ENCODE data around the gene TRPC4. TPM values are rescaled to one million over a fixed set of nuclear protein-coding genes. Genes with fewer than 3 reads are reported as not detected.

Gene TRPC4
- total and polyA plus RNA-seq, 7 donors, result 0.03 to 0.59 (median 0.08) TPM

DNA sequence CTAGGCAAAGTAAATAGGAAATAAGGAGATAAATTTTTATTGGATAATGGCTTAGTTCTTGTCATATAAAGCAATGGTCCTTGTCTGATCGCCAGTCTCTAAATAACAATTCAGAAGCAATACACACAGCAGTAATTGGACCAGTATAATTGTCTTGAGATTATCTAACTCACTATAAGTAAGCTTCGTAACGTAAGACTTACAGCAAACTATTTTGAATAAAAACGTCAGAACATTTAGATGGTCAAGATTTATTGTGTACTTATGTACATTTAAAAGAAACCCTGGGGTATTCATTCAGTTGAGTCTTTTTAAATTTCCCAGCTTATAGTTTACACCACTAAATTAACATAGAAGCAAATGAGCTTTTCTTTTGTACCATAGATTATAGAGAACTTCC lies 20.2 kb upstream of the TRPC4 start:
- no peaks in the 10 kb centered on the region for H3K36me3 ChIP-seq (ENCODE audit: insufficient read depth in 1 of 2, low read depth in 1 of 2)
- H3K9me3 ChIP-seq, result no peaks in the 10 kb centered on the region
- intact Hi-C loops (cut with DNase I), result no loop called here
- ATAC-seq (no peak), DNase-seq (no peak)
- H3K27ac ChIP-seq, result no peak overlapping the region
- WGBS, 3 donors, result 63 to 65% (median 63%) methylated on average over 4 of the region's 4 CpGs
- TF ChIP-seq, protein P1, sequence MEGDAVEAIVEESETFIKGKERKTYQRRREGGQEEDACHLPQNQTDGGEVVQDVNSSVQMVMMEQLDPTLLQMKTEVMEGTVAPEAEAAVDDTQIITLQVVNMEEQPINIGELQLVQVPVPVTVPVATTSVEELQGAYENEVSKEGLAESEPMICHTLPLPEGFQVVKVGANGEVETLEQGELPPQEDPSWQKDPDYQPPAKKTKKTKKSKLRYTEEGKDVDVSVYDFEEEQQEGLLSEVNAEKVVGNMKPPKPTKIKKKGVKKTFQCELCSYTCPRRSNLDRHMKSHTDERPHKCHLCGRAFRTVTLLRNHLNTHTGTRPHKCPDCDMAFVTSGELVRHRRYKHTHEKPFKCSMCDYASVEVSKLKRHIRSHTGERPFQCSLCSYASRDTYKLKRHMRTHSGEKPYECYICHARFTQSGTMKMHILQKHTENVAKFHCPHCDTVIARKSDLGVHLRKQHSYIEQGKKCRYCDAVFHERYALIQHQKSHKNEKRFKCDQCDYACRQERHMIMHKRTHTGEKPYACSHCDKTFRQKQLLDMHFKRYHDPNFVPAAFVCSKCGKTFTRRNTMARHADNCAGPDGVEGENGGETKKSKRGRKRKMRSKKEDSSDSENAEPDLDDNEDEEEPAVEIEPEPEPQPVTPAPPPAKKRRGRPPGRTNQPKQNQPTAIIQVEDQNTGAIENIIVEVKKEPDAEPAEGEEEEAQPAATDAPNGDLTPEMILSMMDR (IDR thresholded peaks at IDR 0.05), result no peak
- no peaks in the 10 kb centered on the region for H3K4me1 ChIP-seq
- H3K4me3 ChIP-seq, result no peak overlapping the region
- H3K27me3 ChIP-seq (ENCODE audit: insufficient read depth in 3 of 3, low read length in 2 of 3), result peaks cover 0 to 2% (median 0%) of the 10 kb centered on the region in 3 donors

GRCh38 chr13:37889102-37889501 lies 19.5 kb upstream of the TRPC4 start:
- Histone ChIP-seq H3K9me3 (no peaks in the 10 kb centered on the region), H3K4me3 (no peak overlapping the region), H3K36me3 (ENCODE audit: insufficient read depth in 1 of 2, low read depth in 1 of 2) (no peaks in the 10 kb centered on the region), H3K27me3 (ENCODE audit: insufficient read depth in 3 of 3, low read length in 2 of 3) (peaks cover 0 to 2% (median 0%) of the 10 kb centered on the region in 3 donors), H3K27ac (no peak overlapping the region), H3K4me1 (no peaks in the 10 kb centered on the region)
- TF ChIP-seq, protein P1 (IDR thresholded peaks at IDR 0.05), result no peak
- ATAC-seq (no peak), DNase-seq (no peak)
- intact Hi-C loops (cut with DNase I), result no loop called here
- WGBS, 3 donors, result 70 to 78% (median 77%) methylated on average over 2 of the region's 2 CpGs

GRCh38 chr13:37886879-37887278 lies 17.3 kb upstream of the TRPC4 start:
- H3K9me3 ChIP-seq, result no peaks in the 10 kb centered on the region
- TF ChIP-seq, protein P1 (IDR thresholded peaks at IDR 0.05), result no peak
- intact Hi-C loops (cut with DNase I), result no loop called here
- no peaks in the 10 kb centered on the region for H3K4me1 ChIP-seq
- ATAC-seq (no peak), DNase-seq (no peak)
- no peak overlapping the region for H3K4me3 ChIP-seq
- no peaks in the 10 kb centered on the region for H3K36me3 ChIP-seq (ENCODE audit: insufficient read depth in 1 of 2, low read depth in 1 of 2)
- H3K27ac ChIP-seq, result no peak overlapping the region
- WGBS, 3 donors, result 66 to 77% (median 70%) methylated on average over 4 of the region's 4 CpGs
- H3K27me3 ChIP-seq (ENCODE audit: insufficient read depth in 3 of 3, low read length in 2 of 3), result peaks cover 0 to 2% (median 0%) of the 10 kb centered on the region in 3 donors

DNA sequence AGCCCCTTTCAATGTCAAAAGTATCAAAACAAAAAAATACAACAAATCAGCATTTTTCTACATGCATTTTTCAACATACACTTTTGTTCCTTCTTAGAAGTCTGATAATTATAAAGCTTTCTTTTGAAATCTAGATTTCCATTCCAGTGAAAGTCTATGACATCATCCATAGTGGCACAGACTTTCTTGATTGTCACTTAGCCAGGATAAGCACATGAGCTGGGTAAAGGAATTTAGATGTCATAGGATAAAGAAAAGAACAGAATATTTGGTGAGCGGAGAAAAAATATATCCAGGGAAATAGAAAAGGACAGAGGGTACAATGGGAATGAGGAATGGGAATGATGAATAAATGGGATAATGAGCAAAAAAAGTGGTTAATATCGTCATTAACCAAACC lies 15.1 kb upstream of the TRPC4 start:
- Histone ChIP-seq H3K9me3 (no peaks in the 10 kb centered on the region), H3K36me3 (ENCODE audit: insufficient read depth in 1 of 2, low read depth in 1 of 2) (no peaks in the 10 kb centered on the region), H3K4me1 (no peaks in the 10 kb centered on the region), H3K27me3 (ENCODE audit: insufficient read depth in 3 of 3, low read length in 2 of 3) (peaks cover 0 to 2% (median 0%) of the 10 kb centered on the region in 3 donors), H3K4me3 (no peak overlapping the region), H3K27ac (no peak overlapping the region)
- WGBS, 3 donors, result 91 to 93% (median 93%) methylated on average over 2 of the region's 2 CpGs
- TF ChIP-seq, protein P1 (IDR thresholded peaks at IDR 0.05), result no peak
- no peak for ATAC-seq
- no peak for DNase-seq
- intact Hi-C loops (cut with DNase I), result no loop called here

DNA sequence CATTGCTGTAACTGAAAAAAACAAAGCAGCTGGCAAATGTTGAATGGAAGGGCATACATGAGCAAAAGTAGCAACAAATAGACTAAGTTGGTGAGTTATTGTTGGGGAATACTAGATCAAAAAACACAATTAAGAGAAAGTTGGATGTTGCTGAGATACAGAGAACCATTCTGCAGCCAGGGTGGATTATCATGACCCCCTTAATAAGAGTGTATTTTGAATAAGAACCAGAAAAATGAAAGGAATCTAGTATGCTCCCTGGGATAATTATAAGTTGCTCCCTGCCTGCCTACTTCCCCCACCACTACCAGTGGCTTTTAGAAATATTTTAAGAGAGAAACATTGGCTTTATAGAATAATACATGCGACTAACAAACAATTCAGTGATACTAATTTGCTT lies 14.5 kb upstream of the TRPC4 start:
- intact Hi-C loops (cut with DNase I), result no loop called here
- no peak for ATAC-seq
- WGBS, 3 donors, result 94 to 95% (median 95%) methylated on average over 1 of the region's 1 CpG

More for the DNA sequence above, 14.5 kb upstream of the TRPC4 start:
- DNase-seq, result no peak
- TF ChIP-seq, protein P1 (IDR thresholded peaks at IDR 0.05), result no peak
- Histone ChIP-seq H3K9me3 (no peaks in the 10 kb centered on the region), H3K27ac (no peak overlapping the region), H3K27me3 (ENCODE audit: insufficient read depth in 3 of 3, low read length in 2 of 3) (peaks cover 0 to 2% (median 0%) of the 10 kb centered on the region in 3 donors), H3K36me3 (ENCODE audit: insufficient read depth in 1 of 2, low read depth in 1 of 2) (no peaks in the 10 kb centered on the region), H3K4me3 (no peak overlapping the region), H3K4me1 (no peaks in the 10 kb centered on the region)
